Vagina (tissue), 2 donors: Measurements from ENCODE around the gene ZBTB20. TPM values are rescaled to one million over a fixed set of nuclear protein-coding genes. Genes with fewer than 3 reads are reported as not detected.

Experiments
- DNase-seq, 2 donors: peaks; one replicate each; pipeline ENCODE4 v3.0.0-alpha.2; 2017; ENCODE audit errors: extremely low spot score in 2 of 2
- H3K27ac ChIP-seq: fragments of 200-600 bp; sonication (generic); one replicate; pipeline ENCODE4 v1.5.1; 2019
- H3K27me3 ChIP-seq: fragments of 200-600 bp; sonication (generic); one replicate; pipeline ENCODE4 v1.5.1; 2019
- H3K36me3 ChIP-seq, 2 donors: fragments of 200-600 bp; sonication (generic); one replicate each; pipeline ENCODE4 v1.5.1; 2017 to 2019
- H3K4me1 ChIP-seq: fragments of 200-600 bp; sonication (generic); one replicate; pipeline ENCODE4 v1.5.1; 2019
- H3K4me3 ChIP-seq, 2 donors: fragments of 200-600 bp; sonication (generic); 1 replicate in 1 of 2; 2 replicates in 1 of 2; pipeline ENCODE4 v1.5.1; 2016 to 2019
- H3K9me3 ChIP-seq: fragments of 200-600 bp; sonication (generic); one replicate; pipeline ENCODE4 v1.5.1; 2019
- CTCF ChIP-seq, 3 experiments: fragments of 450-650 bp in 2 of 3; fragments of 200-600 bp in 1 of 3; sonication (generic) in 1 of 3; IDR thresholded peaks; one replicate each; pipeline ENCODE4 v1.5.1; 2017 to 2019; ENCODE audit warnings: antibody characterized with exemption in 3 of 3, mild to moderate bottlenecking in 2 of 3, moderate library complexity in 2 of 3
- POLR2A ChIP-seq, 2 donors: fragments of 450-650 bp; IDR thresholded peaks; one replicate each; pipeline ENCODE4 v1.6.1; 2017; ENCODE audit warnings: antibody characterized with exemption in 2 of 2, mild to moderate bottlenecking in 2 of 2, moderate library complexity in 2 of 2
- POLR2AphosphoS5 ChIP-seq, 2 donors: sonication (generic); formaldehyde crosslinking; IDR thresholded peaks; one replicate each; pipeline ENCODE4 v1.9.0; 2017; ENCODE audit warnings: antibody characterized with exemption in 2 of 2, mild to moderate bottlenecking in 2 of 2, low read depth in 1 of 2; ENCODE audit not compliant: insufficient read depth in 1 of 2
- intact Hi-C: fragments of 100-400 bp; cut with DNase I; formaldehyde crosslinking; loops from one replicate; pipeline ENCODE4 v1.15.1; 2023
- total RNA-seq: library from RNA; depleted of rRNA; stranded (reverse); fragments of >200 nt; gene quantifications from one replicate; pipeline ENCODE4 v1.2.3, GENCODE V29; 2016

ZBTB20 gene
- total RNA-seq, 1 donor from 2014 or later: 64.8 TPM

GRCh38 chr3:115100806-115101205 lies 46.3 kb downstream of the ZBTB20 start:
- Histone ChIP-seq H3K4me3 (peak overlapping the region in 1 of 2 donors; percentile 37), H3K27me3 (no peaks in the 10 kb centered on the region), H3K9me3 (no peaks in the 10 kb centered on the region), H3K4me1 (peaks cover 27% of the 10 kb centered on the region), H3K27ac (peak overlapping the region; percentile 66), H3K36me3 (no peaks in the 10 kb centered on the region)
- TF ChIP-seq CTCF (IDR thresholded peaks at IDR 0.05) (no peak), POLR2AphosphoS5 (IDR thresholded peaks at IDR 0.05; ENCODE audit: insufficient read depth in 1 of 2, low read depth in 1 of 2) (no peak), POLR2A (IDR thresholded peaks at IDR 0.05) (no peak)
- intact Hi-C loops: no loop called here
- DNase-seq: no peak

GRCh38 chr3:115099986-115100571 lies 47.0 kb downstream of the ZBTB20 start:
- Histone ChIP-seq H3K9me3 (no peaks in the 10 kb centered on the region), H3K27me3 (no peaks in the 10 kb centered on the region), H3K27ac (peak overlapping the region; percentile 66), H3K4me3 (peak overlapping the region; percentile 32 to 37), H3K36me3 (no peaks in the 10 kb centered on the region), H3K4me1 (peaks cover 27% of the 10 kb centered on the region)
- TF ChIP-seq POLR2A (IDR thresholded peaks at IDR 0.05): no peak
- peak in 1 of 3 experiments; percentile 51 for TF ChIP-seq CTCF (IDR thresholded peaks at IDR 0.05)
- TF ChIP-seq POLR2AphosphoS5 (IDR thresholded peaks at IDR 0.05; ENCODE audit: insufficient read depth in 1 of 2, low read depth in 1 of 2): no peak
- DNase-seq: no peak
- intact Hi-C loops: loop anchor here (10.0 kb wide), 1 partner anchor 715 kb away; no protein-coding TSS in a partner anchor

- DNase-seq: no peak
- Histone ChIP-seq H3K27ac (peak overlapping the region; percentile 66), H3K9me3 (no peaks in the 10 kb centered on the region), H3K36me3 (no peaks in the 10 kb centered on the region), H3K4me1 (peaks cover 27% of the 10 kb centered on the region), H3K4me3 (peak overlapping the region; percentile 32 to 37), H3K27me3 (no peaks in the 10 kb centered on the region)
- intact Hi-C loops: loop anchor here (10.0 kb wide), 1 partner anchor 715 kb away; no protein-coding TSS in a partner anchor
- no peak for TF ChIP-seq POLR2AphosphoS5 (IDR thresholded peaks at IDR 0.05; ENCODE audit: insufficient read depth in 1 of 2, low read depth in 1 of 2)
- TF ChIP-seq POLR2A (IDR thresholded peaks at IDR 0.05): no peak
- no peak for TF ChIP-seq CTCF (IDR thresholded peaks at IDR 0.05)
These were observed 47.7 kb downstream of the ZBTB20 start for GRCh38 chr3:115099134-115099985.

GRCh38 chr3:115098354-115099073 lies 48.6 kb downstream of the ZBTB20 start:
- H3K4me1 ChIP-seq: peaks cover 29% of the 10 kb centered on the region
- H3K36me3 ChIP-seq: no peaks in the 10 kb centered on the region
- no peaks in the 10 kb centered on the region for H3K9me3 ChIP-seq
- peak overlapping the region in 1 of 2 donors; percentile 37 for H3K4me3 ChIP-seq
- no peaks in the 10 kb centered on the region for H3K27me3 ChIP-seq
- peak overlapping the region; percentile 66 for H3K27ac ChIP-seq
- no peak for DNase-seq
- TF ChIP-seq POLR2AphosphoS5 (IDR thresholded peaks at IDR 0.05; ENCODE audit: insufficient read depth in 1 of 2, low read depth in 1 of 2): no peak
- no peak for TF ChIP-seq POLR2A (IDR thresholded peaks at IDR 0.05)
- TF ChIP-seq CTCF (IDR thresholded peaks at IDR 0.05): no peak
- intact Hi-C loops: loop anchor here (10.0 kb wide), 1 partner anchor 714 kb away; no protein-coding TSS in a partner anchor
